SK-N-SH treated with all-trans-retinoic acid at 6 μM for 48 hours (cell line): Measurements from ENCODE around the gene TMEM14A.

Experiments
- ATAC-seq: fragments of 200-7000 bp; cut with Tn5 transposase; 3 replicates; pipeline ENCODE4 v1.9.1; 2020; ENCODE audit warnings: mild to moderate bottlenecking, moderate library complexity
- ARNTL ChIP-seq: fragments of 450-650 bp; formaldehyde crosslinking; IDR thresholded peaks from 2 replicates; pipeline ENCODE4 v1.5.0; 2020; ENCODE audit warnings: low read depth, mild to moderate bottlenecking, moderate library complexity, borderline replicate concordance
- BACH2 ChIP-seq: fragments of 250-450 bp; sonication (Bioruptor Pico); IDR thresholded peaks from 2 replicates; pipeline ENCODE4 v1.9.0; 2021; ENCODE audit warnings: mild to moderate bottlenecking, borderline replicate concordance
- CSDC2 ChIP-seq: fragments of 250-450 bp; sonication (Bioruptor Pico); IDR thresholded peaks from 2 replicates; pipeline ENCODE4 v1.5.0; 2020; ENCODE audit warnings: mild to moderate bottlenecking, moderate library complexity
- ESRRG ChIP-seq: fragments of 250-450 bp; sonication (Bioruptor Pico); IDR thresholded peaks from 2 replicates; pipeline ENCODE4 v1.6.1; 2021; ENCODE audit warnings: mild to moderate bottlenecking
- GLIS3 ChIP-seq: fragments of 250-450 bp; sonication (Bioruptor Pico); IDR thresholded peaks from 2 replicates; pipeline ENCODE4 v1.5.0; 2020; ENCODE audit warnings: mild to moderate bottlenecking, moderate library complexity
- ISL1 ChIP-seq: fragments of 250-450 bp; sonication (Bioruptor Pico); IDR thresholded peaks from 2 replicates; pipeline ENCODE4 v2.1.2; 2022; ENCODE audit warnings: mild to moderate bottlenecking, moderate library complexity
- OSR1 ChIP-seq: fragments of 250-450 bp; sonication (Bioruptor Pico); IDR thresholded peaks from 2 replicates; pipeline ENCODE4 v1.8.0; 2022; ENCODE audit warnings: moderate library complexity, mild to moderate bottlenecking, inconsistent platforms
- PPARA ChIP-seq: fragments of 250-450 bp; sonication (Bioruptor Pico); IDR thresholded peaks from 2 replicates; pipeline ENCODE4 v1.5.0; 2020; ENCODE audit warnings: mild to moderate bottlenecking, borderline replicate concordance
- RARB ChIP-seq: fragments of 250-450 bp; sonication (Bioruptor Pico); IDR thresholded peaks from 2 replicates; pipeline ENCODE4 v1.8.0; 2021; ENCODE audit warnings: mild to moderate bottlenecking, moderate library complexity
- SNAI2 ChIP-seq: fragments of 250-450 bp; sonication (Bioruptor Pico); IDR thresholded peaks from 2 replicates; pipeline ENCODE4 v1.5.0; 2020; ENCODE audit warnings: mild to moderate bottlenecking, moderate library complexity
- TCF4 ChIP-seq: fragments of 250-450 bp; sonication (Bioruptor Pico); IDR thresholded peaks from 2 replicates; pipeline ENCODE4 v1.8.0; 2021; ENCODE audit warnings: mild to moderate bottlenecking, moderate library complexity, borderline replicate concordance
- TOX ChIP-seq: fragments of 250-450 bp; sonication (Bioruptor Pico); IDR thresholded peaks from 2 replicates; pipeline ENCODE4 v1.8.0; 2021; ENCODE audit warnings: mild to moderate bottlenecking, moderate library complexity, borderline replicate concordance
- ZC3H10 ChIP-seq: fragments of 250-450 bp; sonication (Bioruptor Pico); IDR thresholded peaks from 2 replicates; pipeline ENCODE4 v1.5.1; 2021; ENCODE audit warnings: mild to moderate bottlenecking, moderate library complexity
- ZFP3 ChIP-seq: fragments of 250-450 bp; sonication (Bioruptor Pico); IDR thresholded peaks from 2 replicates; pipeline ENCODE4 v1.5.0; 2020; ENCODE audit warnings: mild to moderate bottlenecking, moderate library complexity
- ZFP30 ChIP-seq: fragments of 450-650 bp; formaldehyde crosslinking; IDR thresholded peaks from 2 replicates; pipeline ENCODE4 v1.5.0; 2022; ENCODE audit warnings: mild to moderate bottlenecking, moderate library complexity
- ZNF565 ChIP-seq: fragments of 450-650 bp; formaldehyde crosslinking; conservative IDR thresholded peaks from 2 replicates; pipeline ENCODE4 v1.5.0; 2020; ENCODE audit warnings: low read depth, mild to moderate bottlenecking, moderate library complexity
- ZNF70 ChIP-seq: fragments of 450-650 bp; formaldehyde crosslinking; IDR thresholded peaks from 2 replicates; pipeline ENCODE4 v1.5.0; 2020; ENCODE audit warnings: mild to moderate bottlenecking, moderate library complexity
- ZNF8 ChIP-seq: fragments of 450-650 bp; formaldehyde crosslinking; IDR thresholded peaks from 2 replicates; pipeline ENCODE4 v1.5.0; 2020; ENCODE audit warnings: mild to moderate bottlenecking, moderate library complexity
- TF ChIP-seq, protein P1 (sequence below): fragments of 250-450 bp; sonication (Bioruptor Pico); IDR thresholded peaks from 2 replicates; pipeline ENCODE4 v1.8.0; 2021; ENCODE audit warnings: low read depth, mild to moderate bottlenecking, moderate library complexity, borderline replicate concordance
- TF ChIP-seq, protein P2 (sequence below): fragments of 250-450 bp; sonication (Bioruptor Pico); IDR thresholded peaks from 2 replicates; pipeline ENCODE4 v1.8.0; 2020; ENCODE audit warnings: mild to moderate bottlenecking, moderate library complexity, borderline replicate concordance
- TF ChIP-seq, protein P3 (sequence below): fragments of 250-450 bp; sonication (Bioruptor Pico); IDR thresholded peaks from 2 replicates; pipeline ENCODE4 v1.5.1; 2021; ENCODE audit warnings: mild to moderate bottlenecking, moderate library complexity
- TF ChIP-seq, protein P4 (sequence below): fragments of 250-450 bp; sonication (Bioruptor Pico); IDR thresholded peaks from 2 replicates; pipeline ENCODE4 v1.5.1; 2020; ENCODE audit warnings: low read depth, mild to moderate bottlenecking, moderate library complexity

Gene TMEM14A, protein sequence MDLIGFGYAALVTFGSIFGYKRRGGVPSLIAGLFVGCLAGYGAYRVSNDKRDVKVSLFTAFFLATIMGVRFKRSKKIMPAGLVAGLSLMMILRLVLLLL

DNA sequence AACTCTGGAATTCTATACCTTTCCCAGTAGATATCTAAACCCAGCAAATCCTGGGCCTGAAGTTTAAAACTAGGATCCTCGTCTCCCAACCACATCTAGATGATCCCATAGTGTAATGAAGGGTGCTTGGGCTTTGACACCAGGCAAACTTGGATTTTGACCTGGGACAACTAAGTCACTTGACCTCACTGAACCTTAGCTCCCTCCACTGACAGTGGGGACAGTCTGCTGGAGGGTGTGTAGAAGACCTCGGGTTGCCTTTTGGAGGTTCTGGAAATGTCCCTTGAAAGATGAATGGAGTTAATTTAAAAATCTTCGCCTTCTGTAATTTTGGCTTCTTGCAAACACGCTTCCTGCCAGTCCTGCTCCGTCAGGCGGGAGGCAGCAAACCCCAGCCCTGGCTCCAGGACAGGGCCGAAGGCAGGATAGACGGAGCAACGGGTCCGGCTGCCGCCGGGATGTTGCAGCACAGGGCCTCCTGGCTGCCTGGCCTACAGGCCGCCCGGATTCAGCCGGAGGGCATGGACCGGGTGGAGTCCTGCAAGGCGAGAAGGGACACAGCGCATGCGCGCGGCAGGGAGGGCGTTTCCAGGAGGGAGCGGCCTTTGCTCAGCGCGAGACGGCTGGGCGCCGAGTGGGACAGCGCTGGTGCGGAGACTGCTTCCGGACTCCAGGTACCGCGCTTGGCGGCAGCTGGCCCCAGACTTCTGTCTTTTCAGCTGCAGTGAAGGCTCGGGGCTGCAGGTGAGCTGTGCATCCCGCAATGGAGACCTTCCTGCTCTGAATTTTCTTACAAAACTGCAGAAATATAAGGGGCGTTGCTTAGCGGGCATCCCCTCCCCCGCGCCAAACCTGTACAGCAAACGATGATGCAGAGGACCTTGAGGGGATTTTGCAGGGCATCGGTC is at the start of gene TMEM14A:
Gene TMEM14A, plus strand, starts transcription at position 612 of the 908 bp plus-strand sequence. CDS start 5,990 bp downstream, outside the sequence.
- peak; percentile 100 for ATAC-seq
- TF ChIP-seq ARNTL (no peak), GLIS3 (CRISPR knock-in tag) (no peak), ESRRG (CRISPR knock-in tag) (no peak), SNAI2 (no peak)

DNA sequence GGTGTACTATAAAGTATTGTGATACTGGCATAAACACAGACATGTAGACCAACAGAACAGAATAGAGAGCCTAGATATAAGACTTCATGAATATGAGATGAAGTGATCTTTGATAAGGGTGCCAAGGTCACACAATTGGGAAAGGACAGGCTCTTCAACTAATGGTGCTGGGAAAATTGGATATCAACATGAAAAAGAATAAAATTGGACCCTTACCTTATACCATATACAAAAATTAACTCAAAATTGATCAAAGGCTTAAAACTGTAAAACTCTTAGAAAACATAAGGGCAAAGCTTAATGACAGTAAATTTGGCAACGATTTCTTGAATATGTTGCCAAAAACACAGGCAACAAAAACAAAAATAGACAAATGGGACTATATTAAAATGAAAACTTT is 49.3 kb upstream of the TMEM14A start:
- no peak for ATAC-seq
- TF ChIP-seq ZC3H10 (CRISPR knock-in tag) (no peak), ZNF565 (CRISPR knock-in tag) (no peak), ZFP30 (no peak), PPARA (CRISPR knock-in tag) (no peak), ARNTL (no peak), TCF4 (CRISPR knock-in tag) (no peak), ZFP3 (no peak), OSR1 (CRISPR knock-in tag) (no peak), ESRRG (CRISPR knock-in tag) (no peak), ZNF8 (CRISPR knock-in tag) (no peak)
- TF ChIP-seq, protein P1, sequence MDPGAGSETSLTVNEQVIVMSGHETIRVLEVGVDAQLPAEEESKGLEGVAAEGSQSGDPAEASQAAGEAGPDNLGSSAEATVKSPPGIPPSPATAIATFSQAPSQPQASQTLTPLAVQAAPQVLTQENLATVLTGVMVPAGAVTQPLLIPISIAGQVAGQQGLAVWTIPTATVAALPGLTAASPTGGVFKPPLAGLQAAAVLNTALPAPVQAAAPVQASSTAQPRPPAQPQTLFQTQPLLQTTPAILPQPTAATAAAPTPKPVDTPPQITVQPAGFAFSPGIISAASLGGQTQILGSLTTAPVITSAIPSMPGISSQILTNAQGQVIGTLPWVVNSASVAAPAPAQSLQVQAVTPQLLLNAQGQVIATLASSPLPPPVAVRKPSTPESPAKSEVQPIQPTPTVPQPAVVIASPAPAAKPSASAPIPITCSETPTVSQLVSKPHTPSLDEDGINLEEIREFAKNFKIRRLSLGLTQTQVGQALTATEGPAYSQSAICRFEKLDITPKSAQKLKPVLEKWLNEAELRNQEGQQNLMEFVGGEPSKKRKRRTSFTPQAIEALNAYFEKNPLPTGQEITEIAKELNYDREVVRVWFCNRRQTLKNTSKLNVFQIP (CRISPR knock-in tag): no peak
- TF ChIP-seq, protein P2, sequence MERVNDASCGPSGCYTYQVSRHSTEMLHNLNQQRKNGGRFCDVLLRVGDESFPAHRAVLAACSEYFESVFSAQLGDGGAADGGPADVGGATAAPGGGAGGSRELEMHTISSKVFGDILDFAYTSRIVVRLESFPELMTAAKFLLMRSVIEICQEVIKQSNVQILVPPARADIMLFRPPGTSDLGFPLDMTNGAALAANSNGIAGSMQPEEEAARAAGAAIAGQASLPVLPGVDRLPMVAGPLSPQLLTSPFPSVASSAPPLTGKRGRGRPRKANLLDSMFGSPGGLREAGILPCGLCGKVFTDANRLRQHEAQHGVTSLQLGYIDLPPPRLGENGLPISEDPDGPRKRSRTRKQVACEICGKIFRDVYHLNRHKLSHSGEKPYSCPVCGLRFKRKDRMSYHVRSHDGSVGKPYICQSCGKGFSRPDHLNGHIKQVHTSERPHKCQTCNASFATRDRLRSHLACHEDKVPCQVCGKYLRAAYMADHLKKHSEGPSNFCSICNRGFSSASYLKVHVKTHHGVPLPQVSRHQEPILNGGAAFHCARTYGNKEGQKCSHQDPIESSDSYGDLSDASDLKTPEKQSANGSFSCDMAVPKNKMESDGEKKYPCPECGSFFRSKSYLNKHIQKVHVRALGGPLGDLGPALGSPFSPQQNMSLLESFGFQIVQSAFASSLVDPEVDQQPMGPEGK (CRISPR knock-in tag): no peak
- TF ChIP-seq, protein P3, sequence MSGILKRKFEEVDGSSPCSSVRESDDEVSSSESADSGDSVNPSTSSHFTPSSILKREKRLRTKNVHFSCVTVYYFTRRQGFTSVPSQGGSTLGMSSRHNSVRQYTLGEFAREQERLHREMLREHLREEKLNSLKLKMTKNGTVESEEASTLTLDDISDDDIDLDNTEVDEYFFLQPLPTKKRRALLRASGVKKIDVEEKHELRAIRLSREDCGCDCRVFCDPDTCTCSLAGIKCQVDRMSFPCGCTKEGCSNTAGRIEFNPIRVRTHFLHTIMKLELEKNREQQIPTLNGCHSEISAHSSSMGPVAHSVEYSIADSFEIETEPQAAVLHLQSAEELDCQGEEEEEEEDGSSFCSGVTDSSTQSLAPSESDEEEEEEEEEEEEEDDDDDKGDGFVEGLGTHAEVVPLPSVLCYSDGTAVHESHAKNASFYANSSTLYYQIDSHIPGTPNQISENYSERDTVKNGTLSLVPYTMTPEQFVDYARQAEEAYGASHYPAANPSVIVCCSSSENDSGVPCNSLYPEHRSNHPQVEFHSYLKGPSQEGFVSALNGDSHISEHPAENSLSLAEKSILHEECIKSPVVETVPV: no peak

DNA sequence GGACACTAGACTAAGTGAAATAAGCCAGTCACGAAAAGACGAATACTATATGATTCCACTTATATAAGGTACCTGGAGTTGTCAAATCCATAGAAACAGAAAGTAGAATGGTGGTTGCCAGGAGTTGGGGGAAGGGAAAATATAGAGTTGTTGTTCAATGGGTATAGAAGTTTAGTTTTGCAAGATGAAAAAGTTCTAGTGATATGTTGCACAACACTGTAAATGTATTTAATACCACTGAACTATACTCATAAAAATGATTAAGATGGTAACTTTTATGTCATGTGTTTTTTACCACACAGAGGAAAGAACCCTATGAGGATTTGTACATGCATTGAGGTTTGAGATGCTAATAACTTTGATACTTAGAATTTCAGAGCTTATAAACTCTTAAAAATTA is 48.1 kb upstream of the TMEM14A start:
- no peak for ATAC-seq
- TF ChIP-seq SNAI2: no peak
- TF ChIP-seq, protein P2 (CRISPR knock-in tag): no peak
- no peak for TF ChIP-seq PPARA (CRISPR knock-in tag)
- TF ChIP-seq, protein P3: no peak
- TF ChIP-seq BACH2: no peak
- no peak for TF ChIP-seq ZNF70 (CRISPR knock-in tag)
- TF ChIP-seq, protein P4, sequence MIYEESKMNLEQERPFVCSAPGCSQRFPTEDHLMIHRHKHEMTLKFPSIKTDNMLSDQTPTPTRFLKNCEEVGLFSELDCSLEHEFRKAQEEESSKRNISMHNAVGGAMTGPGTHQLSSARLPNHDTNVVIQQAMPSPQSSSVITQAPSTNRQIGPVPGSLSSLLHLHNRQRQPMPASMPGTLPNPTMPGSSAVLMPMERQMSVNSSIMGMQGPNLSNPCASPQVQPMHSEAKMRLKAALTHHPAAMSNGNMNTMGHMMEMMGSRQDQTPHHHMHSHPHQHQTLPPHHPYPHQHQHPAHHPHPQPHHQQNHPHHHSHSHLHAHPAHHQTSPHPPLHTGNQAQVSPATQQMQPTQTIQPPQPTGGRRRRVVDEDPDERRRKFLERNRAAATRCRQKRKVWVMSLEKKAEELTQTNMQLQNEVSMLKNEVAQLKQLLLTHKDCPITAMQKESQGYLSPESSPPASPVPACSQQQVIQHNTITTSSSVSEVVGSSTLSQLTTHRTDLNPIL (CRISPR knock-in tag): no peak
- no peak for TF ChIP-seq ZFP30
- TF ChIP-seq CSDC2: no peak
- no peak for TF ChIP-seq TCF4 (CRISPR knock-in tag)
- no peak for TF ChIP-seq ZNF8 (CRISPR knock-in tag)
- no peak for TF ChIP-seq RARB (CRISPR knock-in tag)
- no peak for TF ChIP-seq ZFP3
- TF ChIP-seq ISL1: no peak
- no peak for TF ChIP-seq TOX (CRISPR knock-in tag)
- TF ChIP-seq OSR1 (CRISPR knock-in tag): no peak
- TF ChIP-seq ARNTL: no peak
- no peak for TF ChIP-seq ESRRG (CRISPR knock-in tag)
- TF ChIP-seq, protein P1 (CRISPR knock-in tag): no peak
